Fibroblast of skin of right biceps (primary cell): Measurements from ENCODE around the gene HPCAL4.

ENCODE experiments used
- DNase-seq: peaks from one replicate; pipeline ENCODE4 v3.0.0-alpha.2; 2013

HPCAL4 gene

GRCh38 chr1:39691383-39692151 is at the start of gene HPCAL4:
HPCAL4 (minus strand) TSS chr1:39691433; CDS start chr1:39684603, 6,830 bp downstream.
- DNase-seq, result peak; percentile 66

GRCh38 chr1:39738622-39739366 is 47.6 kb upstream of the HPCAL4 start, which contains the start of gene PPIE:
PPIE (plus strand) TSS chr1:39738882; CDS start chr1:39738901, 19 bp downstream.
- DNase-seq, result peak; percentile 91

GRCh38 chr1:39737546-39738169 is 46.4 kb upstream of the HPCAL4 start:
- DNase-seq, result peak; percentile 80

GRCh38 chr1:39735731-39736130 is 44.5 kb upstream of the HPCAL4 start:
- no peak for DNase-seq

GRCh38 chr1:39733161-39733560 is 41.9 kb upstream of the HPCAL4 start:
- DNase-seq, result no peak

- DNase-seq, result no peak
Observed at GRCh38 chr1:39732730-39733129, 41.5 kb upstream of the HPCAL4 start.

GRCh38 chr1:39729842-39730241 is 38.6 kb upstream of the HPCAL4 start:
- no peak for DNase-seq

GRCh38 chr1:39729030-39729429 is 37.8 kb upstream of the HPCAL4 start:
- no peak for DNase-seq

- DNase-seq, result no peak
Observed at GRCh38 chr1:39727932-39728317, 36.7 kb upstream of the HPCAL4 start.

- no peak for DNase-seq
Observed at GRCh38 chr1:39727221-39727931, 36.1 kb upstream of the HPCAL4 start.

GRCh38 chr1:39726600-39726999 is 35.4 kb upstream of the HPCAL4 start:
- no peak for DNase-seq

- DNase-seq, result no peak
Observed at GRCh38 chr1:39722495-39722894, 31.3 kb upstream of the HPCAL4 start.

- DNase-seq, result no peak
Observed at GRCh38 chr1:39721664-39722063, 30.4 kb upstream of the HPCAL4 start.

- DNase-seq, result peak; percentile 60
Observed at GRCh38 chr1:39720094-39720999, 29.1 kb upstream of the HPCAL4 start.

- no peak for DNase-seq
Observed at GRCh38 chr1:39717809-39718208, 26.6 kb upstream of the HPCAL4 start.

- no peak for DNase-seq
Observed at GRCh38 chr1:39713557-39713956, 22.3 kb upstream of the HPCAL4 start.

GRCh38 chr1:39711966-39712340 is 20.7 kb upstream of the HPCAL4 start:
- no peak for DNase-seq

GRCh38 chr1:39711104-39711965 is 20.1 kb upstream of the HPCAL4 start:
- peak; percentile 38 for DNase-seq

GRCh38 chr1:39707506-39707905 is 16.3 kb upstream of the HPCAL4 start:
- no peak for DNase-seq

- DNase-seq, result no peak
Observed at GRCh38 chr1:39704757-39705156, 13.5 kb upstream of the HPCAL4 start.

GRCh38 chr1:39701049-39701439 is 9.8 kb upstream of the HPCAL4 start:
- peak; percentile 45 for DNase-seq
